DOHH2 (cell line): ENCODE measurements around the gene POLR2J.

Source experiments
- EZH2phosphoT487 ChIP-seq: fragments of 200-600 bp; sonication (generic); IDR thresholded peaks from 2 replicates; pipeline ENCODE4 v1.6.1; 2017; ENCODE audit warnings: borderline replicate concordance, mild to moderate bottlenecking, antibody characterized with exemption, low read length, moderate library complexity, mixed read lengths
- TF ChIP-seq, protein P1 (sequence below): fragments of 200-600 bp; sonication (generic); IDR thresholded peaks from one replicate; pipeline ENCODE4 v1.5.1; 2014; ENCODE audit warnings: antibody characterized with exemption, mild to moderate bottlenecking, low read depth, low read length; ENCODE audit not compliant: poor library complexity, severe bottlenecking

DNA sequence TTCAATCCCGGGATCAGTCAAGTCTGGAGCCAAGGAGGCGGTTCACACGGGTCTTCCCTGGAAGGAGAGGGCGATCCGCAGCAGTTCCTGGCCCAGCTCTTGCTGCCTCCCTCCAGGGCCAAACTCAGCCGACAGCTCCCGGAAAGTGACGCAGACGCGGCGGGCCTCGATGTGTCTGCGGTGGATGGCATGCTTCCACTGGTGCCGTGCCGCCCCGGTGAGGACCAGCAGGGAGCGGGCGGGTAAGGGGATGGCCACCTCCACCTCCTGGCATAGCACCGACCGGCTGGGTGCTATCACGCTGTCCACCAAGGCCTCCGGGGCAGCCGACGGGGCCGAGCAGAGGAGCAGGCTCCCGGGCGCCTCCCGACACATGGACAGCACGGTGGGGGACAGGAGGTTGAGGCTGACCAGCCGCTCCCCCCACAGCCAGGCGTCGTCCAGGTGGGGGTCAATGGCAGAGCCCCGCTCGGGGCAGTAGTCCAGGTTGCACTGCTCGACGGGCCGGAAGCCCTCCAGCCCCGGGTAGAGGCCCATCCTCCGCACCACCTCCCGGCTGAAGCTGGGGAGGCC, 21.3 kb downstream of the POLR2J start:
- TF ChIP-seq, protein P1, sequence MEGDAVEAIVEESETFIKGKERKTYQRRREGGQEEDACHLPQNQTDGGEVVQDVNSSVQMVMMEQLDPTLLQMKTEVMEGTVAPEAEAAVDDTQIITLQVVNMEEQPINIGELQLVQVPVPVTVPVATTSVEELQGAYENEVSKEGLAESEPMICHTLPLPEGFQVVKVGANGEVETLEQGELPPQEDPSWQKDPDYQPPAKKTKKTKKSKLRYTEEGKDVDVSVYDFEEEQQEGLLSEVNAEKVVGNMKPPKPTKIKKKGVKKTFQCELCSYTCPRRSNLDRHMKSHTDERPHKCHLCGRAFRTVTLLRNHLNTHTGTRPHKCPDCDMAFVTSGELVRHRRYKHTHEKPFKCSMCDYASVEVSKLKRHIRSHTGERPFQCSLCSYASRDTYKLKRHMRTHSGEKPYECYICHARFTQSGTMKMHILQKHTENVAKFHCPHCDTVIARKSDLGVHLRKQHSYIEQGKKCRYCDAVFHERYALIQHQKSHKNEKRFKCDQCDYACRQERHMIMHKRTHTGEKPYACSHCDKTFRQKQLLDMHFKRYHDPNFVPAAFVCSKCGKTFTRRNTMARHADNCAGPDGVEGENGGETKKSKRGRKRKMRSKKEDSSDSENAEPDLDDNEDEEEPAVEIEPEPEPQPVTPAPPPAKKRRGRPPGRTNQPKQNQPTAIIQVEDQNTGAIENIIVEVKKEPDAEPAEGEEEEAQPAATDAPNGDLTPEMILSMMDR: no peak
- TF ChIP-seq EZH2phosphoT487: no peak
